T47D (cell line): ENCODE measurements around the gene CCNL2.
"Not testable (repeated sequence)": the region's sequence is repeated elsewhere in the genome, so short reads cannot be mapped to it uniquely, and the experiment has no call there.

Experiments
- DNase-seq, 2 experiments: peaks; one replicate each; pipeline versions ENCODE4 v3.0.0 to v3.0.0-alpha.2; 2011 to 2012; ENCODE audit warnings: low read depth in 1 of 2, low spot score in 1 of 2
- JUND ChIP-seq: IDR thresholded peaks from 2 replicates; pipeline ENCODE4 v1.6.1; 2012; ENCODE audit warnings: low read depth
- in situ Hi-C: cut with HindIII; loops from 2 replicates; pipeline ENCODE4 v1.10.0; 2016; ENCODE audit warnings: low sequenced_read_pairs, low pct_unique_long_range_greater_than_20kb

CCNL2 gene

DNA sequence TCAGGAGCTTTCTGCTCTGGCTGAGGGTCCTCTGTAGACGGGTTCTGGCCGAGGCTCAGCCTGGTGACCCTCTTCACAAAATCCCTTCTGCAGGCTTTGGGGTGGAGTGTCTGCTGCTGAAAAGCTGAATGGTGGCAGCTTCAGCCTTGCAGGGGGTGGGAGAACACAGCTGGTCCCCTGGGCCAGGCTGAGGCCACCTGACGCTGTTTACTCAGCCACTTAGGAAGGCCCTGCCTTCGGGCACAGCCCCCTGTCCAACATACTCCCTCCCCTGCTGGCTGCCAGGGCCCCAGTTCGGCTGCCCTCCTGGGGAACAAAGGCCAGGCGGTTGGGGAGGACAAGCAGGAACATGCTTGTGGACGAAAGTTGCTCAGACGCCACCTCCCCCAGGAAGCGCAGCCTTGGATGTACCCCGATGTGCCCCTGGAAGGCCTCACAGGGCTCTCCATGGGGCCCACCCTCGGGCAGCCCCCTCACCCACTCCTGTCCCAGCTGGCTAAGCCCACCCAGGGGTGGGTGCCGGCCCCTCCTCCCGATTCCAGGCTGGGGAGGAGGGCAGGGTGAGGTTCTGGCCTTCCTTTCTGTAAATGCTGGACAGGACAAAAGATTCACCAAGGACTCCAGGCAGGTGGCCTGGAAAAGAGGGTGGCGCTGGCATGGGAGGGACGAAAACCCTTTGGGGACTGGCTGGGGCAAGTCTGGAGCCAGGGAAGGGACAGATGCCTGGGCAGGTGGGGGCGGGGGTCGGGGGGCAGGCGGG is 22.2 kb upstream of the CCNL2 start, which contains the start of gene ANKRD65:
TSS of gene ANKRD65 (minus strand) at position 130 of the 760 bp plus-strand sequence. CDS start 271 bp downstream, outside the sequence.
- in situ Hi-C loops, result no loop called here
- TF ChIP-seq JUND, result no peak
- no peak for DNase-seq

DNA sequence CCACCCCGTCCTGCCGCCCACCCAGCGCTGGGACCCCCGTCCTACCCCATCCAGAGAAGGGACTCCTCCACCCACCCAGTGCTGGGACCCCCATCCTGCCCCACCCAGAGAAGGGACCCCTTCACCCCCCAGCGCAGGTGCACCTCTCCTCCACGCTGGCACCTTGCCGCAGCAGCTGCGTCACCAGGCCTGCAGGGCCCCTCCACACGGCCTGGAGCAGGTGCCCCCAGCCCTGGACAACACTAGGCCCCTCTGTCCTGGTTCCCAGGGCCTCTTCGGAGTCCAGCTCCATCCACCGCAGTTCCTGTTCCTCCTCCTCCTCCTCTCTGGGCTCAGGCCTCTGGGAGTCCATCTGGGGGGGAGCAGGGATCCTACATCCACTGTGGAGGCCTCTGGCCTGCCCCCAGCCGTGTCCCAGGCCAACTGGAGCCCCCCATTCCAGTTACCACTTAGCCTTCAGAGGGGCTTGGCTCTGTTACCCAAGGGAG is 21.6 kb upstream of the CCNL2 start:
- no peak for DNase-seq
- TF ChIP-seq JUND, result no peak
- in situ Hi-C loops, result no loop called here

DNA sequence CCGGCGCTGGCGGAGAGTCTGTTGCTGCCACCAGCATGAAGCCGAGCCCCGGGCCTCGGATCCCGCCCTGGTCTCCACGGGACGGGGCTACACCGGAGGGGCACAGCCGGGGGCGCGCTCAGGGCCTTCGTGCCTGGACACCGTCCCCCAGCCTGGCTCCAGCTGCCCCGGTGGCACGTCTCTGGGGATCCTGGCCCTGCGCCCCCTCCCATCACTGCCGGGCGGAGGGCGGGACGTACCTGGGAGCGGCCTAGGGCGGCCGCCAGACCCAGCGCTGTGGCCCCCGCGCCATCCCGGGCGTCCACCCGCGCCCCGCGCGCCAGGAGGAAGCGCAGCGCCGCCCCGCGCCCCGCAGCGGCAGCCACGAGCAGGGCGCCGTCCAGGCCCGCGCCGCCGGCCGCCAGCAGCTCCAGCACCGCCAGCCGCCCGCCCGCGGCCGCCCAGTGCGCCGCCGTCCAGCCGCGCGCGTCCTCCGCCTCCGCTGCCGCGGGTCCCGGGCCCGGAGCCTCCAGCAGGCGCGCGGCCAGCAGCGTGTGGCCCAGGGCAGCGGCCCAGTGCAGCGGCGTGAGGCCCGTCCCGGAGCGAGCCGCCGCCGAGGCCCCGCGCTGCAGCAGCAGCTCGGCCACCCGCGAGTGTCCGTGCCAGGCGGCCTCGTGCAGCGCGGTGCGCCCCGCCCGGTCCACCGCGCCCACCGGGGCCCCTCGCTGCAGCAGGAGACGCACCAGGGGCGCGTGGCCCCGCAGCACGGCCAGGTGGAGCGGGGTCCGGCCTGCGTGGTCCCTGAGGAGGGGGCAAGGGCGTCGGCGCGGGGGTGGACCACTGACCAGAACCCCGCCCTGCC is 20.9 kb upstream of the CCNL2 start:
- TF ChIP-seq JUND, result no peak
- DNase-seq, result no peak
- in situ Hi-C loops, result no loop called here

DNA sequence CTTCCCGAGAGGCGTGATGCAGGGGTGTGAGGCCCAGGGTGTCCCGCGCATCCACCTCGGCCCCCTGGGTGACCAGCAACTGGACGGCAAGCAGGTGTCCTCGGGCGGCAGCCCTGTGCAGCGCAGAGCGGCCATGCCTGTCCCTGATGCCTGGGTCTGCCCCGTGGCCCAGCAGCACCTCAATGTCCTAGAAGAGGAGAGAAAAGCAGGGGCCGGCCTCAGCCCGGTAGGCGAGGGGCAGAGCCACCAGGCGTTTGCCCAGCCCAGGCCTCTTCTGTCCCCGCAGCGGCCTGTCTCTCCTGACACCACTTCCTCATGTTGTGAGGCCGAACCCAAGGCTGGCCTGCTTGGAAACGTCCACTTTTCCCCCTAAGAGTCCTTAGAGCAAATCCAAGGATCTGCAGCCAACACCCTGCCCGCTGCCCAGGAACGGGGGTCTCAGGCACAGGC is 20.3 kb upstream of the CCNL2 start:
- DNase-seq, result no peak
- in situ Hi-C loops, result no loop called here
- TF ChIP-seq JUND, result no peak

DNA sequence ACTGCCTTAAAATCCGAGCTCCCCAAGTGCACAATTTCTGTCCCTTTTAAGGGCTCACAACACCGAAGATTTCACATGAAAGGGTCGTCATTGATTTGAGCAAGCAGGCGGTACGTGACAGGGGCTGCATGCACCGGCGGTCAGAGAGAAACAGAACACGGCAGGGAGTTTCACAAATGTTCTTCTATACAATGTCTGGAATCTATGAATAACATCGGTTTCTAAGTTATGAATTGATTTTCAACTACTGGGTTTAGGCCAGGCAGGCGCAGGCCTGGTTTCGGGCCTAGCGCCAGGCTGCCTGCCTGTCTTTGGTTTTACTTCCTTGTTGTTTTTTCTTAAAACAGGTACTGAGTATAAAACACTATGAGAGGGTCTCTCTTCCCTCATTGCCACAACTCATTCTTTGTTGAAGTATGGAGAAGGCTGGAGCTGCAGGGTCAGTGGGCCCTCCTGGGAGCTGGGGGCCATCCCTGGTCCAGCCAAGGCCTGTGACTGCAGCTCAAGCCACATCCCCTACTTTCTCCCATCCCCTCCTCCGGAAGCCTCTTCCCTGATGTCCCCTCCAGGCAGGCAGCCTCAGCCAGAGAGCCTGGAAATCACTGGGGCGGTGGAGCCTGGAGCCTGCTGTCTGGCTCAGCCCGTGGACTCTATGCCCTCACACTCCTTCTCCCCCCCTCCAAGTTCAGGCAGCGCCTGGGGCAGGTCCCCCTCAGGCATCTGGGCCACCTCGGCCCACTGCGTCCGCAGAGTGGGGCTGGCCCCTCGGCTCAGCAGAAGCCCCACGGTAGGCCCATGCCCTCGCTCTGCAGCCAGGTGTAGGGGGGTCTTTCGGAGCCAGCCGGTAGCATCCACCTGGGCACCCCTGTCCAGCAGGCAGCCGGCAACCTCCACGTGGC is 19.6 kb upstream of the CCNL2 start:
- TF ChIP-seq JUND, result no peak
- no peak for DNase-seq
- in situ Hi-C loops, result no loop called here

DNA sequence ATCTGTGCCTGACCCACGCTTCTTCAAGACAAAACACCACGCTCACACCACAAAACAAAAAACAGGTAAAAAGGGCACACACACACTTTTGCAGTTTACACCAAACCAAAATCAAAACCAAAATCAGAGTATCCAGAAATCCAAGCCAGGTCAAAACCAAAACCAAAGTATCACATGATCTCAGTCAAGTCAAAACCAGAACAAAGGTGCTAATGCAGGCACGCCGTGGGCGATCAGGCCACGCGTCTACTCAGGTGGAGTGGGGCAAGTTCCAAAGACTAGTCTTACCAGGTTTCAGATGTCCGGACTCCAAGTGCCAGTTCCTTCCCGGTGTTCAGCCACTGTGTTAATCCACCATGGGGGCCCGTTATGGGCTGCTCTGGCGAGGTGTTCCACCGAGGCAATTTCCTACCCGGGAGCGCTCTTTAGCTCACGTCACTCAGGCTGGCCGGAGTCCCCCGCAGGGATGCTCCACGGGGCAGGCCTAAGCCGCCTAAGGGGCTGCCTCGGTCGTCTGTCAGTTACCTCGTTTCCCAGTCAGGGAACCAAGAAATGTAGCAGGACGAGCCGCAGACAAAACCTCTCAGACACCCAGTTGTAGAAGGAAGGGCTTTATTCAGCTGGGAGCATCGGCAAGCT is 18.8 kb upstream of the CCNL2 start:
- DNase-seq, in situ Hi-C loops: not testable (repeated sequence)

DNA sequence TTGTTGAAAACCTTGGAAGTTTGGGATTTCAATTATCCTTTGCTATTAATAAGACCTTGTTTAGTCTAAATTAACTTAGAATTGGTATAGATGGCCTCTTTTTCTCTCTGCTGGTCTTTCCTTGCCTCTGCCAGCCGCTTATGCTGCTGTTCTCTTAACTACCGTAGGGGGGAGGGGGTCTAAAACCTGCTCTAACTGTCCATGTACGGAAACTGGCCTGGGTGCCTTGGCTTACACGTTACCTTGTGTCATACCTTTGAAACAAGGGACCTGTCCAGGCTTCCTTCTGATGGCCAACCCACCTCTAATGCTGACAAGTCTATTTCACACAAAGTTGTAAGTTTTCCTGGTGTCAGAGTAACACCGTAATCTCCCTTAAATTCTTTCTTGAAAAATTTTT is 18.3 kb upstream of the CCNL2 start:
- DNase-seq, in situ Hi-C loops: not testable (repeated sequence)

DNA sequence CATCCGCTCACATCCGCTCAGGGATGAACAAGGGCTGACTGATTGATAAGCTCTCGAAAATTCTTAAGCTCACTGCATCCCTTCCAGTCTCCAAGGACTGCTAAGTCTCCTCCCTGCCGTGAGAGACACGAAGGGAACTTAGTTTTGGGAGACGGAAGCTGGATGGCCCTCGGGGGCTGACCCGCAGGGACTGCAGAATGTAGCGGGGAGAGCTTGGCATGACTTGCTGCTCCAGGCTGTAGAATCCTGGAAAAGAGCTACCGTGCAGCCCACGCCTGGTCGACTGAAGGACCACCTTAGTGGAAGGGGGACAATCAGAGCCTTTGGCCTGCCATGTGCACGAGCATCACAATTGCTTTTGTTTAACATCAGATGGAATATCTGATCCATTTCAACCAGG is 16.6 kb upstream of the CCNL2 start:
- DNase-seq, result no peak
- in situ Hi-C loops, result no loop called here
- no peak for TF ChIP-seq JUND

DNA sequence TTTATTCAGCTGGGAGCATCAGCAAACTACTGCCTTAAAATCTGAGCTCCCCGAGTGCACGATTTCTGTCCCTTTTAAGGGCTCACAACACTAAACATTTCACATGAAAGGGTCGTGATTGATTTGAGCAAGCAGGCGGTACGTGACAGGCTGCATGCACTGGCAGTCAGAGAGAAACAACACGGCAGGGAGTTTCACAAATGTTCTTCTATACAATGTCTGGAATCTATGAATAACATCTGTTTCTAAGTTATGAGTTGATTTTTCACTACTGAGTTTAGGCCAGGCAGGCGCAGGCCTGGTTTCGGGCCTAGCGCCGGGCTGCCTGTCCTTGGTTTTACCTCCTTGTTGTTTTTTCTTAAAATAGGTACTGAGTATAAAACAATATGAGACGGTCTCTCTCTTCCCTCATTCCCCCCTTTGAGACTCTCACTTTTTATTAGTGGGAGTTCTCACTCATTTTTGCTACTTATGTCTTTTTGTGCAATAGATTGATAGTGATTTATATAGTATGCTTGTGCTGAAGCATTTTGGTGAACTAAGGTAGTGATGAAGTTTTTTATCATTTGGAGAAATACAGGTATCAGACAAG is 13.3 kb upstream of the CCNL2 start:
- in situ Hi-C loops, DNase-seq: not testable (repeated sequence)

DNA sequence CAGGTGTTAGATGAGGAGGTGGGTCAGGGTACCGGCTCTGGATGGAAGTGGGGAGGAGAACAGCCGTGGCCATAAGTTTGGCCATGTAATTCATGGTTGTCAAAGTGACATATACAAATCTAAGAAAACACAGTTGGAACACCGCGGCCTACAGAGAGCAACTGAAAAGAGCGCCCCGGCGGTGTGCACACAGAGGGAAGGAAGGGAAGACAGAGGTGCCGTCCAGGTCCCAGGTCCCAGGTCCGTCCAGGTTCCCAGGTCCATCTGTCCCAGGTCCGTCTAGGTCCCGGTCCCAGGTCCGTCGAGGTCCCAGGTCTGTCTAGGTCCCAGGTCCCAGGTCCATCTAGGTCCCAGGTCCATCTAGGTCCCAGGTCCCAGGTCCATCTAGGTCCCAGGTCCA is 12.5 kb upstream of the CCNL2 start:
- TF ChIP-seq JUND, result no peak
- in situ Hi-C loops, result no loop called here

DNA sequence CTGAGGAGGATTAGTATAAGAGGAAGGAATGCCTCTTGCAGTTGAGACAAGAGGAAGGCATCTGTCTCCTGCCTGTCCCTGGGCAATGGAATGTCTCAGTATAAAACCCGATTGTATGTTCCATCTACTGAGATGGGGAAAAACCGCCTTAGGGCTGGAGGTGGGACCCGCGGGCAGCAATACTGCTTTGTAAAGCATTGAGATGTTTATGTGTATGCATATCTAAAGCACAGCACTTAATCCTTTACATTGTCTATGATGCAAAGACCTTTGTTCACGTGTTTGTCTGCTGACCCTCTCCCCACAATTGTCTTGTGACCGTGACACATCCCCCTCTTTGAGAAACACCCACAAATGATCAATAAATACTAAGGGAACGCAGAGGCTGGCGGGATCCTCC is 11.1 kb upstream of the CCNL2 start:
- DNase-seq, in situ Hi-C loops: not testable (repeated sequence)

More for the DNA sequence above, 12.5 kb upstream of the CCNL2 start:
- DNase-seq, result no peak
